ENCODE data around the gene TBC1D25. TPM values are rescaled to one million over a fixed set of nuclear protein-coding genes. Genes with fewer than 3 reads are reported as not detected.
A peak's percentile ranks its signal among the peaks of the same experiment; 100 is the strongest.

Gene TBC1D25
- total RNA-seq = 14.5 TPM
- long read RNA-seq, full-length matches to known transcripts = 23 of 51 reads
- long read RNA-seq, partial matches to known transcripts = 2 of 51 reads
- long read RNA-seq, other reads (novel, unspliced or antisense) = 26 of 51 reads

GRCh38 chrX:48539345-48540027 lies at the start of gene TBC1D25:
TBC1D25 (plus strand) TSS chrX:48539714; CDS start chrX:48539798, 84 bp downstream.
- no peaks in the 10 kb centered on the region for H3K27me3 ChIP-seq (ENCODE audit: low read depth)
- H3K4me3 ChIP-seq = peak within 1 kb of the TSS; percentile 79
- no peaks in the 10 kb centered on the region for H3K9me3 ChIP-seq (replicated peaks)
- peaks cover 11% of the 10 kb centered on the region for H3K4me1 ChIP-seq
- intact Hi-C loops (cut with micrococcal nuclease) = no loop called here
- TF ChIP-seq CTCF (IDR thresholded peaks at IDR 0.05; ENCODE audit: borderline replicate concordance) = peak; percentile 52
- peaks cover 9% of the 10 kb centered on the region for H3K36me3 ChIP-seq
- peak; percentile 96 for DNase-seq
- H3K27ac ChIP-seq (replicated peaks) = peak within 1 kb of the TSS; percentile 91

GRCh38 chrX:48489892-48490291 lies 49.6 kb upstream of the TBC1D25 start:
- no peak for DNase-seq
- Histone ChIP-seq H3K27me3 (ENCODE audit: low read depth) (no peaks in the 10 kb centered on the region), H3K4me1 (no peaks in the 10 kb centered on the region), H3K36me3 (no peaks in the 10 kb centered on the region), H3K9me3 (replicated peaks) (no peaks in the 10 kb centered on the region), H3K4me3 (no peak overlapping the region), H3K27ac (replicated peaks) (no peak overlapping the region)
- intact Hi-C loops (cut with micrococcal nuclease) = no loop called here
- no peak for TF ChIP-seq CTCF (IDR thresholded peaks at IDR 0.05; ENCODE audit: borderline replicate concordance)

- Histone ChIP-seq H3K4me1 (no peaks in the 10 kb centered on the region), H3K27me3 (ENCODE audit: low read depth) (no peaks in the 10 kb centered on the region), H3K27ac (replicated peaks) (no peak overlapping the region), H3K4me3 (no peak overlapping the region), H3K36me3 (no peaks in the 10 kb centered on the region), H3K9me3 (replicated peaks) (no peaks in the 10 kb centered on the region)
- TF ChIP-seq CTCF (IDR thresholded peaks at IDR 0.05; ENCODE audit: borderline replicate concordance) = no peak
- intact Hi-C loops (cut with micrococcal nuclease) = no loop called here
- no peak for DNase-seq
Observed at GRCh38 chrX:48490661-48491060, 48.9 kb upstream of the TBC1D25 start.

- Histone ChIP-seq H3K27me3 (ENCODE audit: low read depth) (no peaks in the 10 kb centered on the region), H3K27ac (replicated peaks) (no peak overlapping the region), H3K4me1 (no peaks in the 10 kb centered on the region), H3K4me3 (no peak overlapping the region), H3K9me3 (replicated peaks) (no peaks in the 10 kb centered on the region), H3K36me3 (no peaks in the 10 kb centered on the region)
- no peak for DNase-seq
- intact Hi-C loops (cut with micrococcal nuclease) = no loop called here
- no peak for TF ChIP-seq CTCF (IDR thresholded peaks at IDR 0.05; ENCODE audit: borderline replicate concordance)
Observed at GRCh38 chrX:48491809-48492208, 47.7 kb upstream of the TBC1D25 start.

GRCh38 chrX:48492293-48492910 lies 47.1 kb upstream of the TBC1D25 start:
- Histone ChIP-seq H3K27ac (replicated peaks) (peak overlapping the region; percentile 38), H3K4me1 (no peaks in the 10 kb centered on the region), H3K4me3 (no peak overlapping the region), H3K27me3 (ENCODE audit: low read depth) (no peaks in the 10 kb centered on the region), H3K9me3 (replicated peaks) (no peaks in the 10 kb centered on the region), H3K36me3 (no peaks in the 10 kb centered on the region)
- TF ChIP-seq CTCF (IDR thresholded peaks at IDR 0.05; ENCODE audit: borderline replicate concordance) = no peak
- intact Hi-C loops (cut with micrococcal nuclease) = no loop called here
- DNase-seq = no peak
